HG02763 (cell line): ENCODE results near the gene FAM120A.

Source experiments
- ATAC-seq: cut with Tn5 transposase; IDR thresholded peaks from one replicate; pipeline ENCODE4 v1.9.1; 2021; ENCODE audit warnings: mild to moderate bottlenecking, moderate library complexity; ENCODE audit not compliant: unreplicated experiment

The FAM120A gene

GRCh38 chr9:93612052-93612795, 160.7 kb downstream of the FAM120A start:
- no peak for ATAC-seq

GRCh38 chr9:93612796-93613154, 161.3 kb downstream of the FAM120A start:
- no peak for ATAC-seq

GRCh38 chr9:93613174-93613573, 161.7 kb downstream of the FAM120A start:
- ATAC-seq, result no peak

- ATAC-seq, result no peak
Measured at GRCh38 chr9:93613791-93614190, 162.3 kb downstream of the FAM120A start.

GRCh38 chr9:93614830-93615468, 163.5 kb downstream of the FAM120A start:
- ATAC-seq, result no peak
